SK-N-SH (cell line): ENCODE data around the gene B4GALNT3. TPM values are rescaled to one million over a fixed set of nuclear protein-coding genes. Genes with fewer than 3 reads are reported as not detected.

Experiments
- CTCF ChIA-PET: fragments of 300-600, 350-600 bp; formaldehyde crosslinking; extraction: SDS; loops from one replicate; lab custom pipeline; 2021; lab: Yijun Ruan, JAX
- POLR2A ChIA-PET: fragments of 350-600 bp; sonication (Branson Sonifier 250); formaldehyde crosslinking; extraction: SDS; loops from one replicate; lab custom pipeline; 2020; ENCODE audit warnings: antibody characterized with exemption, inconsistent platforms; lab: Yijun Ruan, JAX
- DNase-seq: peaks from one replicate; pipeline ENCODE4 v3.0.0; 2012
- H2AFZ ChIP-seq: fragments of 200-600 bp; sonication (generic); 2 replicates; pipeline ENCODE4 v1.8.1; 2016; ENCODE audit warnings: antibody characterized with exemption, mild to moderate bottlenecking, low read depth
- H3F3A ChIP-seq: fragments of 200-600 bp; sonication (generic); replicated peaks from 2 replicates; pipeline ENCODE3; 2016; ENCODE audit warnings: antibody characterized with exemption, mild to moderate bottlenecking; ENCODE audit not compliant: insufficient read depth
- H3K27ac ChIP-seq, 2 experiments: fragments of 200-500 bp in 1 of 2; fragments of 200-600 bp in 1 of 2; sonication (Bioruptor generic) in 1 of 2; sonication (generic), shearing (Covaris generic) in 1 of 2; 2 replicates each; pipeline versions ENCODE4 v1.5.1 to v1.6.1; 2014 to 2016; ENCODE audit warnings: low read depth in 2 of 2, inconsistent platforms in 1 of 2, low read length in 1 of 2, mild to moderate bottlenecking in 1 of 2, mixed read lengths in 1 of 2
- H3K27me3 ChIP-seq: fragments of 200-600 bp; sonication (generic), shearing (Covaris generic); 2 replicates; pipeline ENCODE4 v1.6.1; 2016; ENCODE audit warnings: mixed run types; ENCODE audit not compliant: insufficient read depth
- H3K36me3 ChIP-seq, 2 experiments: fragments of 200-500 bp in 1 of 2; fragments of 200-600 bp in 1 of 2; sonication (Bioruptor generic) in 1 of 2; sonication (generic) in 1 of 2; replicated peaks in 1 of 2; 2 replicates each; pipeline versions ENCODE3 to v1.5.1; 2014 to 2016; ENCODE audit warnings: low read length in 1 of 2, mild to moderate bottlenecking in 1 of 2; ENCODE audit not compliant: insufficient read depth in 2 of 2, control insufficient read depth in 1 of 2
- H3K4me1 ChIP-seq, 2 experiments: fragments of 200-500 bp in 1 of 2; fragments of 200-600 bp in 1 of 2; sonication (Bioruptor generic) in 1 of 2; sonication (generic), shearing (Covaris generic) in 1 of 2; 2 replicates each; pipeline versions ENCODE4 v1.5.1 to v1.6.1; 2014 to 2016; ENCODE audit warnings: low read depth in 1 of 2, low read length in 1 of 2, mixed run types in 1 of 2; ENCODE audit not compliant: insufficient read depth in 2 of 2, control insufficient read depth in 1 of 2
- H3K4me2 ChIP-seq: fragments of 200-600 bp; sonication (generic), shearing (Covaris generic); 2 replicates; pipeline ENCODE4 v1.6.1; 2017; ENCODE audit warnings: mixed run types
- H3K4me3 ChIP-seq, 2 experiments: fragments of 200-500 bp in 1 of 2; fragments of 200-600 bp in 1 of 2; sonication (Bioruptor generic) in 1 of 2; sonication (generic), shearing (Covaris generic) in 1 of 2; 2 replicates each; pipeline versions ENCODE4 v1.5.1 to v1.8.1; 2014 to 2016; ENCODE audit warnings: low read depth in 2 of 2, inconsistent platforms in 1 of 2, low read length in 1 of 2, mild to moderate bottlenecking in 1 of 2, mixed read lengths in 1 of 2, moderate library complexity in 1 of 2
- H3K79me2 ChIP-seq: fragments of 200-600 bp; sonication (generic); 2 replicates; pipeline ENCODE4 v1.8.1; 2017; ENCODE audit warnings: mild to moderate bottlenecking; ENCODE audit not compliant: insufficient read depth
- H3K9ac ChIP-seq: fragments of 200-600 bp; sonication (generic); 2 replicates; pipeline ENCODE4 v1.6.1; 2017; ENCODE audit warnings: mixed run types
- H3K9me2 ChIP-seq: fragments of 200-600 bp; sonication (generic); 2 replicates; pipeline ENCODE4 v1.6.1; 2017; ENCODE audit warnings: mixed run types
- H3K9me3 ChIP-seq: fragments of 200-600 bp; sonication (generic); 2 replicates; pipeline ENCODE4 v1.6.1; 2017; ENCODE audit warnings: mixed run types, mild to moderate bottlenecking, moderate library complexity
- H4K20me1 ChIP-seq: fragments of 200-600 bp; sonication (generic); 2 replicates; pipeline ENCODE4 v1.6.1; 2017; ENCODE audit warnings: mild to moderate bottlenecking, mixed run types; ENCODE audit not compliant: insufficient read depth
- CHD2 ChIP-seq: fragments of 150-350 bp; IDR thresholded peaks from 2 replicates; pipeline ENCODE4 v1.6.1; 2018; ENCODE audit warnings: low read length; ENCODE audit not compliant: partially characterized antibody
- FOSL2 ChIP-seq: IDR thresholded peaks from 2 replicates; pipeline ENCODE4 v1.4.0; 2012; ENCODE audit warnings: low read depth, mild to moderate bottlenecking, moderate library complexity, borderline replicate concordance
- GATA2 ChIP-seq: sonication (generic); formaldehyde crosslinking; IDR thresholded peaks from 2 replicates; pipeline ENCODE4 v1.5.0; 2020; ENCODE audit warnings: mild to moderate bottlenecking, missing genetic modification reagents
- MXI1 ChIP-seq: IDR thresholded peaks from 2 replicates; pipeline ENCODE4 v1.6.1; 2012; ENCODE audit warnings: mild to moderate bottlenecking, low read depth, low read length, improper control_type of control experiment
- RXRA ChIP-seq: IDR thresholded peaks from 2 replicates; pipeline ENCODE4 v1.4.0; 2012; ENCODE audit warnings: low read depth, mild to moderate bottlenecking, borderline replicate concordance
- TAF1 ChIP-seq: IDR thresholded peaks from 2 replicates; pipeline ENCODE4 v1.6.1; 2012; ENCODE audit warnings: low read depth, mild to moderate bottlenecking, low read length, moderate library complexity, borderline replicate concordance
- TEAD4 ChIP-seq: IDR thresholded peaks from 2 replicates; pipeline ENCODE4 v1.4.0; 2012; ENCODE audit warnings: mild to moderate bottlenecking, borderline replicate concordance; ENCODE audit not compliant: insufficient read depth
- YY1 ChIP-seq: IDR thresholded peaks from 2 replicates; pipeline ENCODE4 v1.4.0; 2012; ENCODE audit warnings: low read depth, mild to moderate bottlenecking
- WGBS: methylation state at CpG from one replicate; pipeline ENCODE4 v1.1.6; 2017; ENCODE audit warnings: low lambda C conversion rate; 5-methylcytosine and 5-hydroxymethylcytosine counted together
- polyA plus RNA-seq, 3 experiments: library from polyadenylated mRNA; depleted of rRNA; stranded (reverse); fragments of >200 nt; gene quantifications; 2 replicates each; pipeline ENCODE4 v1.2.3, GENCODE V29; 2012
- TF ChIP-seq, protein P1 (sequence below): IDR thresholded peaks from 2 replicates; pipeline ENCODE4 v1.4.0; 2012; ENCODE audit warnings: low read depth, borderline replicate concordance
- TF ChIP-seq, protein P2 (sequence below): IDR thresholded peaks from 2 replicates; pipeline ENCODE4 v1.4.0; 2012; ENCODE audit warnings: low read depth
- TF ChIP-seq, protein P3 (sequence below): IDR thresholded peaks from 2 replicates; pipeline ENCODE4 v1.6.1; 2012; ENCODE audit warnings: mild to moderate bottlenecking, low read depth, low read length, moderate library complexity

The B4GALNT3 gene
- polyA plus RNA-seq, 1 of the 3 experiments (the other 2 are of a cell fraction), result 0.53 TPM

DNA sequence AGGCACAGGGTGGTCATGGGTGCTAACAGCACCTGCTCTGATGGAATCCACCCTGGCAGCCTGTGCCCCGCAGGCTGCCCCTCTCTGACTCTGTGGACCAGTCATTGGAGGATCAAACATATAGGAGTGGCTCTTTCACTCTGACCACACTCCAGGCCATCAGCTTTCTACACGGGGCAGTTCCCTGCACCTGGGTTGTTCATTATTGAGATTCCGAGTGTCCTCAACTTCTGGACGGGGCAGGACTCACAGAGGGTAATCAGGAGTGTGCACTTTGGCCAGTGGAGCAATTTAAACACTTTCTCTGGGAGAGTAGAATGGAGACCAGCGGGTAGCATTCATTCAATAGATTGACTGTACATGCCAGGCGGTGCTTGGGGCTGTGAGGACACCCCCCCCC lies 108.7 kb downstream of the B4GALNT3 start:
- H3K4me3 ChIP-seq, result no peak overlapping the region
- no peaks in the 10 kb centered on the region for H3K27me3 ChIP-seq
- ChIA-PET POLR2A (interaction anchor here (1.3 kb wide), 1 partner anchor 381 kb away, joined by 3 read pairs; the partner anchor contains the start of gene RAD52), CTCF (interaction anchor here (0.9 to 9.5 kb wide), 14 partner anchors 9 to 381 kb away, joined by 3 to 136 read pairs (median 6); partner anchors contain the start of genes RAD52 and WNK1)
- H3K79me2 ChIP-seq, result no peaks in the 10 kb centered on the region
- H2AFZ ChIP-seq, result no peak overlapping the region
- no peak overlapping the region for H3K9ac ChIP-seq
- no peaks in the 10 kb centered on the region for H3K36me3 ChIP-seq
- H3K27ac ChIP-seq, result no peak overlapping the region
- H3K4me1 ChIP-seq, result peaks cover 0 to 30% of the 10 kb centered on the region in 2 experiments; a peak in 2 of 4 replicates
- no peaks in the 10 kb centered on the region for H4K20me1 ChIP-seq
- no peaks in the 10 kb centered on the region for H3K9me2 ChIP-seq
- H3K9me3 ChIP-seq, result no peaks in the 10 kb centered on the region
- DNase-seq, result no peak
- TF ChIP-seq MXI1, result no peak
- no peak for TF ChIP-seq TAF1
- TF ChIP-seq GATA2 (CRISPR knock-in tag), result no peak
- no peak for TF ChIP-seq CHD2
- no peak for TF ChIP-seq YY1
- 94% methylated on average over 6 of the region's 6 CpGs for WGBS
- H3F3A ChIP-seq, result peaks cover 5% of the 10 kb centered on the region
- no peak overlapping the region for H3K4me2 ChIP-seq

DNA sequence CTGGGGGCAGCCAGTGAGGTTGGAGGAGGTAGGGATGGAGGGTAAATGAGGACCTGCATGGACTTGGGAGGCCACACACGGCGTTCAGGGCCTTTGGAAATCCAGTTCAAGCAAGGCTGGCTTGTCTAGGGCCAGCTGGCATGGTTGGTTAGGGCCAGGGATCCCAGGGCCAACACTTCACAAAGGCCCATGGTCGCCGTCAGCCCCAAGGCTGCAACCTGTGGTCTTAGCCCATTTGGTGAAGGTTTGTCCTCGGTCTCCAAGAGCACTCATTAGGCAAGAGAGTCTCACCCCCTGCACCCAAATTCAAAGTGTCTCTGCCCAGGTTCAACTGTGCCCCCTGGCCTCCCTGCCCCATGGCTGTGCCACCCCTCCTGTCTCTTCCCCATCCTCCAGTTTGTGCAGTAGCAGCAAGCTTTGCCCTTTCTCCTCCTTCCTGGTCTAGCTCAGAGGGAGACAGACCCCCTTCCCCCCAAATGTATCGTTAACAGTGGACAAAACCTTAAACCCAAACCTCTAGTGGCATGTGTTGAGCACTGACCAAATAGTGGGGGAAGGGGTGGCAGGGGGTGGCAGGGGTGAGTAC lies 109.4 kb downstream of the B4GALNT3 start:
- Histone ChIP-seq H4K20me1 (no peaks in the 10 kb centered on the region), H2AFZ (peak overlapping the region; percentile 99; the same call in 1 of the 2 replicates), H3K9me3 (no peaks in the 10 kb centered on the region), H3K4me3 (0 out of 4 replicates have a peak overlapping the region, but pooled peaks of 1 of the 2 experiments have one; percentile 88), H3K9ac (no peak overlapping the region; the same call in 1 of the 2 replicates), H3F3A (peaks cover 5% of the 10 kb centered on the region), H3K27me3 (no peaks in the 10 kb centered on the region), H3K4me1 (peaks cover 0 to 24% of the 10 kb centered on the region in 2 experiments; a peak in 2 of 4 replicates), H3K79me2 (no peaks in the 10 kb centered on the region), H3K36me3 (no peaks in the 10 kb centered on the region), H3K4me2 (peak overlapping the region; percentile 98), H3K9me2 (no peaks in the 10 kb centered on the region), H3K27ac (no peak overlapping the region)
- ChIA-PET POLR2A (interaction anchor here (1.3 kb wide), 1 partner anchor 380 kb away, joined by 3 read pairs; the partner anchor contains the start of gene RAD52), CTCF (interaction anchor here (0.6 to 9.5 kb wide), 45 partner anchors 9 to 638 kb away, joined by 3 to 136 read pairs (median 4); partner anchors contain the start of genes CCDC77, RAD52 and WNK1)
- DNase-seq, result no peak
- 60% methylated on average over 3 of the region's 6 CpGs for WGBS
- TF ChIP-seq, protein P1, sequence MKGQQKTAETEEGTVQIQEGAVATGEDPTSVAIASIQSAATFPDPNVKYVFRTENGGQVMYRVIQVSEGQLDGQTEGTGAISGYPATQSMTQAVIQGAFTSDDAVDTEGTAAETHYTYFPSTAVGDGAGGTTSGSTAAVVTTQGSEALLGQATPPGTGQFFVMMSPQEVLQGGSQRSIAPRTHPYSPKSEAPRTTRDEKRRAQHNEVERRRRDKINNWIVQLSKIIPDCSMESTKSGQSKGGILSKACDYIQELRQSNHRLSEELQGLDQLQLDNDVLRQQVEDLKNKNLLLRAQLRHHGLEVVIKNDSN, result no peak
- TF ChIP-seq RXRA (no peak), MXI1 (no peak), TEAD4 (no peak), FOSL2 (no peak)
- TF ChIP-seq, protein P2, sequence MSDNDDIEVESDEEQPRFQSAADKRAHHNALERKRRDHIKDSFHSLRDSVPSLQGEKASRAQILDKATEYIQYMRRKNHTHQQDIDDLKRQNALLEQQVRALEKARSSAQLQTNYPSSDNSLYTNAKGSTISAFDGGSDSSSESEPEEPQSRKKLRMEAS, result no peak
- TF ChIP-seq, protein P3, sequence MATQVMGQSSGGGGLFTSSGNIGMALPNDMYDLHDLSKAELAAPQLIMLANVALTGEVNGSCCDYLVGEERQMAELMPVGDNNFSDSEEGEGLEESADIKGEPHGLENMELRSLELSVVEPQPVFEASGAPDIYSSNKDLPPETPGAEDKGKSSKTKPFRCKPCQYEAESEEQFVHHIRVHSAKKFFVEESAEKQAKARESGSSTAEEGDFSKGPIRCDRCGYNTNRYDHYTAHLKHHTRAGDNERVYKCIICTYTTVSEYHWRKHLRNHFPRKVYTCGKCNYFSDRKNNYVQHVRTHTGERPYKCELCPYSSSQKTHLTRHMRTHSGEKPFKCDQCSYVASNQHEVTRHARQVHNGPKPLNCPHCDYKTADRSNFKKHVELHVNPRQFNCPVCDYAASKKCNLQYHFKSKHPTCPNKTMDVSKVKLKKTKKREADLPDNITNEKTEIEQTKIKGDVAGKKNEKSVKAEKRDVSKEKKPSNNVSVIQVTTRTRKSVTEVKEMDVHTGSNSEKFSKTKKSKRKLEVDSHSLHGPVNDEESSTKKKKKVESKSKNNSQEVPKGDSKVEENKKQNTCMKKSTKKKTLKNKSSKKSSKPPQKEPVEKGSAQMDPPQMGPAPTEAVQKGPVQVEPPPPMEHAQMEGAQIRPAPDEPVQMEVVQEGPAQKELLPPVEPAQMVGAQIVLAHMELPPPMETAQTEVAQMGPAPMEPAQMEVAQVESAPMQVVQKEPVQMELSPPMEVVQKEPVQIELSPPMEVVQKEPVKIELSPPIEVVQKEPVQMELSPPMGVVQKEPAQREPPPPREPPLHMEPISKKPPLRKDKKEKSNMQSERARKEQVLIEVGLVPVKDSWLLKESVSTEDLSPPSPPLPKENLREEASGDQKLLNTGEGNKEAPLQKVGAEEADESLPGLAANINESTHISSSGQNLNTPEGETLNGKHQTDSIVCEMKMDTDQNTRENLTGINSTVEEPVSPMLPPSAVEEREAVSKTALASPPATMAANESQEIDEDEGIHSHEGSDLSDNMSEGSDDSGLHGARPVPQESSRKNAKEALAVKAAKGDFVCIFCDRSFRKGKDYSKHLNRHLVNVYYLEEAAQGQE, result no peak
- TF ChIP-seq, all 33 proteins: peak for 0
